HEK293 (cell line): Measurements from ENCODE around the gene ZNF507.

Experiments used
- BCL11A ChIP-seq: fragments of 450-650 bp; formaldehyde crosslinking; IDR thresholded peaks from 2 replicates; pipeline ENCODE4 v1.5.1; 2016; ENCODE audit warnings: low read depth, missing biosample characterization, missing genetic modification characterization
- BCL6B ChIP-seq: fragments of 450-650 bp; formaldehyde crosslinking; IDR thresholded peaks from 2 replicates; pipeline ENCODE4 v1.5.1; 2017; ENCODE audit warnings: missing biosample characterization, missing genetic modification characterization
- HOXC10 ChIP-seq: sonication (generic); formaldehyde crosslinking; IDR thresholded peaks from 2 replicates; pipeline ENCODE4 v1.8.1; 2023; ENCODE audit warnings: mild to moderate bottlenecking, missing genetic modification reagents
- HOXD13 ChIP-seq: sonication (generic); formaldehyde crosslinking; IDR thresholded peaks from 2 replicates; pipeline ENCODE4 v1.8.0; 2022; ENCODE audit warnings: missing genetic modification reagents, borderline replicate concordance
- PRDM4 ChIP-seq: fragments of 450-650 bp; formaldehyde crosslinking; IDR thresholded peaks from 2 replicates; pipeline ENCODE4 v1.5.1; 2017; ENCODE audit warnings: missing biosample characterization, missing genetic modification characterization
- SP2 ChIP-seq: fragments of 450-650 bp; formaldehyde crosslinking; IDR thresholded peaks from 2 replicates; pipeline ENCODE4 v1.5.1; 2016; ENCODE audit warnings: missing biosample characterization, missing genetic modification characterization
- ZNF140 ChIP-seq: fragments of 450-650 bp; formaldehyde crosslinking; IDR thresholded peaks from 2 replicates; pipeline ENCODE4 v1.5.1; 2016; ENCODE audit warnings: missing biosample characterization, missing genetic modification characterization
- ZNF169 ChIP-seq: fragments of 450-650 bp; formaldehyde crosslinking; IDR thresholded peaks from 2 replicates; pipeline ENCODE4 v1.5.1; 2016; ENCODE audit warnings: missing biosample characterization, missing genetic modification characterization
- ZNF184 ChIP-seq: fragments of 450-650 bp; IDR thresholded peaks from 2 replicates; pipeline ENCODE4 v1.5.1; 2018; ENCODE audit warnings: missing biosample characterization, mild to moderate bottlenecking, missing genetic modification characterization
- ZNF324 ChIP-seq: fragments of 450-650 bp; formaldehyde crosslinking; IDR thresholded peaks from 2 replicates; pipeline ENCODE4 v1.5.1; 2016; ENCODE audit warnings: missing biosample characterization, missing genetic modification characterization
- ZNF354C ChIP-seq: fragments of 450-650 bp; formaldehyde crosslinking; IDR thresholded peaks from 2 replicates; pipeline ENCODE4 v1.5.1; 2016; ENCODE audit warnings: missing biosample characterization, missing genetic modification characterization, low read depth, borderline replicate concordance
- ZNF37A ChIP-seq: fragments of 450-650 bp; IDR thresholded peaks from 2 replicates; pipeline ENCODE4 v1.5.1; 2018; ENCODE audit warnings: missing biosample characterization, missing genetic modification characterization
- ZNF514 ChIP-seq: fragments of 450-650 bp; formaldehyde crosslinking; IDR thresholded peaks from 2 replicates; pipeline ENCODE4 v1.5.1; 2016; ENCODE audit warnings: missing biosample characterization, missing genetic modification characterization
- ZNF610 ChIP-seq: fragments of 450-650 bp; formaldehyde crosslinking; IDR thresholded peaks from 2 replicates; pipeline ENCODE4 v1.5.1; 2016; ENCODE audit warnings: missing biosample characterization, missing genetic modification characterization, borderline replicate concordance
- ZNF645 ChIP-seq: fragments of 450-650 bp; formaldehyde crosslinking; IDR thresholded peaks from 2 replicates; pipeline ENCODE4; 2016; ENCODE audit warnings: missing biosample characterization, missing genetic modification characterization
- ZNF654 ChIP-seq: fragments of 450-650 bp; formaldehyde crosslinking; IDR thresholded peaks from 2 replicates; pipeline ENCODE4 v1.5.1; 2016; ENCODE audit warnings: low read depth, missing biosample characterization, missing genetic modification characterization
- ZNF701 ChIP-seq: fragments of 450-650 bp; formaldehyde crosslinking; IDR thresholded peaks from 2 replicates; pipeline ENCODE4 v1.5.1; 2016; ENCODE audit warnings: missing biosample characterization, missing genetic modification characterization
- ZNF707 ChIP-seq: fragments of 450-650 bp; formaldehyde crosslinking; IDR thresholded peaks from 2 replicates; pipeline ENCODE4 v1.5.1; 2016; ENCODE audit warnings: missing biosample characterization, missing genetic modification characterization
- ZSCAN23 ChIP-seq: fragments of 450-650 bp; formaldehyde crosslinking; IDR thresholded peaks from 2 replicates; pipeline ENCODE4 v1.5.1; 2016; ENCODE audit warnings: missing biosample characterization, missing genetic modification characterization
- ZXDB ChIP-seq: fragments of 450-650 bp; formaldehyde crosslinking; IDR thresholded peaks from 2 replicates; pipeline ENCODE4 v1.5.1; 2016; ENCODE audit warnings: missing biosample characterization, missing genetic modification characterization
- TF ChIP-seq, protein P1 (sequence below): fragments of 450-650 bp; formaldehyde crosslinking; IDR thresholded peaks from 2 replicates; pipeline ENCODE4 v1.5.1; 2016; ENCODE audit warnings: missing biosample characterization, missing genetic modification characterization
- TF ChIP-seq, protein P2 (sequence below): fragments of 450-650 bp; formaldehyde crosslinking; IDR thresholded peaks from 2 replicates; pipeline ENCODE4 v1.5.1; 2016; ENCODE audit warnings: missing biosample characterization, missing genetic modification characterization
- TF ChIP-seq, protein P3 (sequence below): fragments of 450-650 bp; formaldehyde crosslinking; optimal IDR thresholded peaks from 2 replicates; pipeline ENCODE3; 2016; ENCODE audit warnings: missing biosample characterization, mild to moderate bottlenecking, missing genetic modification characterization
- TF ChIP-seq, protein P4 (sequence below): fragments of 450-650 bp; formaldehyde crosslinking; IDR thresholded peaks from 2 replicates; pipeline ENCODE4 v1.5.0; 2017; ENCODE audit warnings: missing biosample characterization, missing genetic modification characterization, borderline replicate concordance

ZNF507 gene

DNA sequence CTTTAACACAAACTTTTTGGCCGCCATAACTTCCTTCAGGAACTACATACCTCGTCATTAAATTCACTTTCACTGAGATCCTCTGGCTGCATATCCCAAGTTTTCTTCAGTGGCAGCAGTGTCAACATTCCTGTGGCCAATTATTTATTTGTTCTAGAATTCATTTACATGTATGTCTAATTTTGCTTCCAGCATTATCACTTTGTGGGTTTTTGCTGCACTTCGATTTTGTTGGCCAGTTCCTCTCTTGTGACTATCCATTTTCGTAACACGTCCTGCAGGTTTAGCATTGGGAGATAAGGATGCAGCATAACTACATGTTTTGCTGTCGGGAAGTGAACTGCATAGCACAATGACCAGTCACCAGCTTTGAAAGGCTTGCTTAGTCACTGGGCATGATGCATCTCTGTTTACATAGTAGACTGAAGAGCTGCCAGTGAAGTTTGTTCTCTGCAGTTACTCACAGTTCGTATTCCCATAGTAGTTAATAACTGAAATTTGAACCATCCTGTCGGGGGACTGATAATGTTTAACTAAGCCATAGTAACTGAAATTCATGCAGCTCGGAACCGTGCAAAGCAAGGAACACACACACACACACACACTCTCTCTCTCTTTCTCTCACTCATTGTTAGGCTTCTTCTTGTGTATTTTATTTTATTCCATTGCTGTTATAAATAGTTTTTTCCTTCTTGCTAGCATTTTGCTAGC lies 28.3 kb downstream of the ZNF507 start (continued):
- TF ChIP-seq BCL11A (tag by site-specific recombination) (peak; percentile 98), ZNF514 (tag by site-specific recombination) (no peak), ZNF701 (tag by site-specific recombination) (no peak), ZNF654 (peak; percentile 26; the same call in 1 of the 2 replicates), ZXDB (tag by site-specific recombination) (peak; percentile 97), BCL6B (tag by site-specific recombination) (no peak), HOXC10 (no peak), ZNF324 (tag by site-specific recombination) (peak; percentile 97), ZNF354C (tag by site-specific recombination) (no peak), PRDM4 (tag by site-specific recombination) (0 out of 2 replicates have a peak, but pooled peaks have one; percentile 42), ZSCAN23 (tag by site-specific recombination) (peak; percentile 82), ZNF610 (tag by site-specific recombination) (no peak), SP2 (tag by site-specific recombination) (0 out of 2 replicates have a peak, but pooled peaks have one; percentile 17), ZNF645 (tag by site-specific recombination) (no peak), ZNF37A (tag by site-specific recombination) (0 out of 2 replicates have a peak, but pooled peaks have one; percentile 24), ZNF140 (no peak), HOXD13 (CRISPR knock-in tag) (no peak), ZNF169 (tag by site-specific recombination) (no peak), ZNF184 (tag by site-specific recombination) (peak; percentile 97), ZNF707 (no peak)
- TF ChIP-seq, protein P1, sequence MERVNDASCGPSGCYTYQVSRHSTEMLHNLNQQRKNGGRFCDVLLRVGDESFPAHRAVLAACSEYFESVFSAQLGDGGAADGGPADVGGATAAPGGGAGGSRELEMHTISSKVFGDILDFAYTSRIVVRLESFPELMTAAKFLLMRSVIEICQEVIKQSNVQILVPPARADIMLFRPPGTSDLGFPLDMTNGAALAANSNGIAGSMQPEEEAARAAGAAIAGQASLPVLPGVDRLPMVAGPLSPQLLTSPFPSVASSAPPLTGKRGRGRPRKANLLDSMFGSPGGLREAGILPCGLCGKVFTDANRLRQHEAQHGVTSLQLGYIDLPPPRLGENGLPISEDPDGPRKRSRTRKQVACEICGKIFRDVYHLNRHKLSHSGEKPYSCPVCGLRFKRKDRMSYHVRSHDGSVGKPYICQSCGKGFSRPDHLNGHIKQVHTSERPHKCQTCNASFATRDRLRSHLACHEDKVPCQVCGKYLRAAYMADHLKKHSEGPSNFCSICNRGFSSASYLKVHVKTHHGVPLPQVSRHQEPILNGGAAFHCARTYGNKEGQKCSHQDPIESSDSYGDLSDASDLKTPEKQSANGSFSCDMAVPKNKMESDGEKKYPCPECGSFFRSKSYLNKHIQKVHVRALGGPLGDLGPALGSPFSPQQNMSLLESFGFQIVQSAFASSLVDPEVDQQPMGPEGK: peak; percentile 64; the same call in 1 of the 2 replicates
- TF ChIP-seq, protein P2, sequence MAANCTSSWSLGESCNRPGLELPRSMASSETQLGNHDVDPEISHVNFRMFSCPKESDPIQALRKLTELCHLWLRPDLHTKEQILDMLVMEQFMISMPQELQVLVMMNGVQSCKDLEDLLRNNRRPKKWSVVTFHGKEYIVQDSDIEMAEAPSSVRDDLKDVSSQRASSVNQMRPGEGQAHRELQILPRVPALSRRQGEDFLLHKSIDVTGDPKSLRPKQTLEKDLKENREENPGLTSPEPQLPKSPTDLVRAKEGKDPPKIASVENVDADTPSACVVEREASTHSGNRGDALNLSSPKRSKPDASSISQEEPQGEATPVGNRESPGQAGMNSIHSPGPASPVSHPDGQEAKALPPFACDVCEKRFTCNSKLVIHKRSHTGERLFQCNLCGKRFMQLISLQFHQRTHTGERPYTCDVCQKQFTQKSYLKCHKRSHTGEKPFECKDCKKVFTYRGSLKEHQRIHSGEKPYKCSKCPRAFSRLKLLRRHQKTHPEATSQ: no peak
- TF ChIP-seq, protein P3, sequence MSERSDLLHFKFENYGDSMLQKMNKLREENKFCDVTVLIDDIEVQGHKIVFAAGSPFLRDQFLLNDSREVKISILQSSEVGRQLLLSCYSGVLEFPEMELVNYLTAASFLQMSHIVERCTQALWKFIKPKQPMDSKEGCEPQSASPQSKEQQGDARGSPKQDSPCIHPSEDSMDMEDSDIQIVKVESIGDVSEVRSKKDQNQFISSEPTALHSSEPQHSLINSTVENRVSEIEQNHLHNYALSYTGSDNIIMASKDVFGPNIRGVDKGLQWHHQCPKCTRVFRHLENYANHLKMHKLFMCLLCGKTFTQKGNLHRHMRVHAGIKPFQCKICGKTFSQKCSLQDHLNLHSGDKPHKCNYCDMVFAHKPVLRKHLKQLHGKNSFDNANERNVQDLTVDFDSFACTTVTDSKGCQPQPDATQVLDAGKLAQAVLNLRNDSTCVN (tag by site-specific recombination): no peak
- TF ChIP-seq, protein P4, sequence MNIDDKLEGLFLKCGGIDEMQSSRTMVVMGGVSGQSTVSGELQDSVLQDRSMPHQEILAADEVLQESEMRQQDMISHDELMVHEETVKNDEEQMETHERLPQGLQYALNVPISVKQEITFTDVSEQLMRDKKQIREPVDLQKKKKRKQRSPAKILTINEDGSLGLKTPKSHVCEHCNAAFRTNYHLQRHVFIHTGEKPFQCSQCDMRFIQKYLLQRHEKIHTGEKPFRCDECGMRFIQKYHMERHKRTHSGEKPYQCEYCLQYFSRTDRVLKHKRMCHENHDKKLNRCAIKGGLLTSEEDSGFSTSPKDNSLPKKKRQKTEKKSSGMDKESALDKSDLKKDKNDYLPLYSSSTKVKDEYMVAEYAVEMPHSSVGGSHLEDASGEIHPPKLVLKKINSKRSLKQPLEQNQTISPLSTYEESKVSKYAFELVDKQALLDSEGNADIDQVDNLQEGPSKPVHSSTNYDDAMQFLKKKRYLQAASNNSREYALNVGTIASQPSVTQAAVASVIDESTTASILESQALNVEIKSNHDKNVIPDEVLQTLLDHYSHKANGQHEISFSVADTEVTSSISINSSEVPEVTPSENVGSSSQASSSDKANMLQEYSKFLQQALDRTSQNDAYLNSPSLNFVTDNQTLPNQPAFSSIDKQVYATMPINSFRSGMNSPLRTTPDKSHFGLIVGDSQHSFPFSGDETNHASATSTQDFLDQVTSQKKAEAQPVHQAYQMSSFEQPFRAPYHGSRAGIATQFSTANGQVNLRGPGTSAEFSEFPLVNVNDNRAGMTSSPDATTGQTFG: no peak; the same call in 1 of the 2 replicates
